ENCODE measurements around the gene VILL.

- TF ChIP-seq CTCF (IDR thresholded peaks at IDR 0.05) (no peak), POLR2A (IDR thresholded peaks at IDR 0.05) (no peak)
These were observed 27.6 kb upstream of the VILL start for GRCh38 chr3:37963016-37963415.
